ENCODE data around the gene ADAMTS17.
A peak's percentile ranks its signal among the peaks of the same experiment; 100 is the strongest.

ADAMTS17 gene, protein sequence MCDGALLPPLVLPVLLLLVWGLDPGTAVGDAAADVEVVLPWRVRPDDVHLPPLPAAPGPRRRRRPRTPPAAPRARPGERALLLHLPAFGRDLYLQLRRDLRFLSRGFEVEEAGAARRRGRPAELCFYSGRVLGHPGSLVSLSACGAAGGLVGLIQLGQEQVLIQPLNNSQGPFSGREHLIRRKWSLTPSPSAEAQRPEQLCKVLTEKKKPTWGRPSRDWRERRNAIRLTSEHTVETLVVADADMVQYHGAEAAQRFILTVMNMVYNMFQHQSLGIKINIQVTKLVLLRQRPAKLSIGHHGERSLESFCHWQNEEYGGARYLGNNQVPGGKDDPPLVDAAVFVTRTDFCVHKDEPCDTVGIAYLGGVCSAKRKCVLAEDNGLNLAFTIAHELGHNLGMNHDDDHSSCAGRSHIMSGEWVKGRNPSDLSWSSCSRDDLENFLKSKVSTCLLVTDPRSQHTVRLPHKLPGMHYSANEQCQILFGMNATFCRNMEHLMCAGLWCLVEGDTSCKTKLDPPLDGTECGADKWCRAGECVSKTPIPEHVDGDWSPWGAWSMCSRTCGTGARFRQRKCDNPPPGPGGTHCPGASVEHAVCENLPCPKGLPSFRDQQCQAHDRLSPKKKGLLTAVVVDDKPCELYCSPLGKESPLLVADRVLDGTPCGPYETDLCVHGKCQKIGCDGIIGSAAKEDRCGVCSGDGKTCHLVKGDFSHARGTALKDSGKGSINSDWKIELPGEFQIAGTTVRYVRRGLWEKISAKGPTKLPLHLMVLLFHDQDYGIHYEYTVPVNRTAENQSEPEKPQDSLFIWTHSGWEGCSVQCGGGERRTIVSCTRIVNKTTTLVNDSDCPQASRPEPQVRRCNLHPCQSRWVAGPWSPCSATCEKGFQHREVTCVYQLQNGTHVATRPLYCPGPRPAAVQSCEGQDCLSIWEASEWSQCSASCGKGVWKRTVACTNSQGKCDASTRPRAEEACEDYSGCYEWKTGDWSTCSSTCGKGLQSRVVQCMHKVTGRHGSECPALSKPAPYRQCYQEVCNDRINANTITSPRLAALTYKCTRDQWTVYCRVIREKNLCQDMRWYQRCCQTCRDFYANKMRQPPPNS

DNA sequence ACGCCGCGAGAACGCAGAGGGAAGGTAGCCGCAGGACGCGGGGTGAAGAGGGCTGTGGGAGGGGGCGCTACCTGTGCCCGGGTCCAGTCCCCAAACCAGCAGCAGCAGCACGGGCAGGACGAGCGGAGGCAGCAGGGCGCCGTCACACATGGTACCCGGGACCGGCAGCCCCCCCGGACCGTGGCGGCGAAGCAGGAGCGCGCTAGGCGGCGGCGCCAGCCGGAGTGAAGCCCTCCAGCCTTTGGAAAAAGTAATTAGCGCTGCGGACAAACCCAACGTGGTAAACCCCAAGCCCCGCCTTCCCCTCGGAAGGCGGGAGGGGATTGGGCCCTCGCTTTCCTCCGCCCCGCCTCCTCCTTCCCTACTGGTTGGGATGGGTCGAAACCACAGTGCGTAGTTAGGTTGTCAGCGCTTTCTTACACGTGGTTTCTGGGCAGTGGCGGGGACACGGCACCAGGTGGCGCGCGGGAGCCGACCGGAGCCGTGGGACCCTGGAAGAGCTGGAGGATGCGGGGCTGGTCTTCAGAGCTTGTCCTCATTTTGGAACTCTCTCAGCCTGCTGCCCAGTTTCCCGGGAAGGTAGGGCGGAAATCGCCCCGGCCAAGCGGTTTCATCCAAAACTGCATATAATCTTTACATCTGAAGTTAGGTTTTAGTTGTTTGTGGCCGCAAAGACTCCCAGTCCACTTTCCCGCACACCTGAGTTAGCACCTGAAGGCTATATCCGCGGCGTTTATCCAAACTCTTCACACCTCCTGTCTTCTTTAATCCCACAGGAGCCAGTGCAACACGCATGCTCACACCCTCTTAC, at the start of gene ADAMTS17:
Gene ADAMTS17, minus strand, starts transcription at position 226 of the 811 bp plus-strand sequence. Its CDS starts 76 bp downstream, at position 150.
- in situ Hi-C loops (cut with MboI; ENCODE audit: low sequenced_read_pairs, unreplicated experiment), result loop anchor here (25.0 kb wide), 1 partner anchor 670 kb away; no protein-coding TSS in a partner anchor
- peak; percentile 74 for DNase-seq (ENCODE audit: low spot score)

DNA sequence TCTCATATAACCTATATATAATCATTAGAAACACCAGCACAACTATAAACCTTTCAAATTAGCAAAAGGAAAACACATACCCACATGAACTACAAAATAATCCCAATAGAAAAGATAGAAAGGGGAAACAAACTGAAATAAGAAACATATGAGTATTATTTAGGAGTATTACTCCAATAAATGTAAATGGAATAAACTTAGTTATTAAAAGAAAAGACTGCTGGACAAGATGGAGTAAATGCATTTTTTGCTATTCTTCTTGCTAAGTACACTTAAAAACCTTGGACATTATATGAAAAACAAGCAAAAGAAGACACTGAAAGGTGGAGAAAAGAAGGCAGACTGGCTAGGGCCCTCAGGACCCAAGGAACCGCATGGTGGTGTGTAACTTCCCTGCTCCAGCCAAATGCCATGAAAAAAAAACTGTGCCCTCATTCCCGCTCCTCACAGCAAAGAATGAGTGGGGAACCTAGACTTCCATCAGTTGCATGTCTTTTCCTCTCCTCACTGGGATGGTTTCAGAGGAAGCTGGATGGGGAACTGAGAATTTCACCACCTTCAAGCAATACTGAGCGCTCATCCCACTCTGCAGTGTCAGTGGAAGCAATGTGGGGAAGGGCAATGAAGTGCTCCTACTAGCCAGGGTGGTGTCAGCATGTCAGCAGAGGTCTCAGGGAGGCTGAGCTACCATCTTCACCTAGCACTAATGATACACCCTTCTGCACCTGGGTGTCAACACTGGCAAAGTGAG, 43.7 kb upstream of the ADAMTS17 start:
- in situ Hi-C loops (cut with MboI; ENCODE audit: low sequenced_read_pairs, unreplicated experiment), result no loop called here
- no peak for DNase-seq (ENCODE audit: low spot score)
- TF ChIP-seq, protein P1, sequence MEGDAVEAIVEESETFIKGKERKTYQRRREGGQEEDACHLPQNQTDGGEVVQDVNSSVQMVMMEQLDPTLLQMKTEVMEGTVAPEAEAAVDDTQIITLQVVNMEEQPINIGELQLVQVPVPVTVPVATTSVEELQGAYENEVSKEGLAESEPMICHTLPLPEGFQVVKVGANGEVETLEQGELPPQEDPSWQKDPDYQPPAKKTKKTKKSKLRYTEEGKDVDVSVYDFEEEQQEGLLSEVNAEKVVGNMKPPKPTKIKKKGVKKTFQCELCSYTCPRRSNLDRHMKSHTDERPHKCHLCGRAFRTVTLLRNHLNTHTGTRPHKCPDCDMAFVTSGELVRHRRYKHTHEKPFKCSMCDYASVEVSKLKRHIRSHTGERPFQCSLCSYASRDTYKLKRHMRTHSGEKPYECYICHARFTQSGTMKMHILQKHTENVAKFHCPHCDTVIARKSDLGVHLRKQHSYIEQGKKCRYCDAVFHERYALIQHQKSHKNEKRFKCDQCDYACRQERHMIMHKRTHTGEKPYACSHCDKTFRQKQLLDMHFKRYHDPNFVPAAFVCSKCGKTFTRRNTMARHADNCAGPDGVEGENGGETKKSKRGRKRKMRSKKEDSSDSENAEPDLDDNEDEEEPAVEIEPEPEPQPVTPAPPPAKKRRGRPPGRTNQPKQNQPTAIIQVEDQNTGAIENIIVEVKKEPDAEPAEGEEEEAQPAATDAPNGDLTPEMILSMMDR (IDR thresholded peaks at IDR 0.05; ENCODE audit: borderline replicate concordance, control extremely low read depth, extremely low read depth, insufficient read depth, missing control alignments), result no peak

More for the DNA sequence above, at the start of gene ADAMTS17:
- TF ChIP-seq, protein P1 (IDR thresholded peaks at IDR 0.05; ENCODE audit: borderline replicate concordance, control extremely low read depth, extremely low read depth, insufficient read depth, missing control alignments), result peak; percentile 73

DNA sequence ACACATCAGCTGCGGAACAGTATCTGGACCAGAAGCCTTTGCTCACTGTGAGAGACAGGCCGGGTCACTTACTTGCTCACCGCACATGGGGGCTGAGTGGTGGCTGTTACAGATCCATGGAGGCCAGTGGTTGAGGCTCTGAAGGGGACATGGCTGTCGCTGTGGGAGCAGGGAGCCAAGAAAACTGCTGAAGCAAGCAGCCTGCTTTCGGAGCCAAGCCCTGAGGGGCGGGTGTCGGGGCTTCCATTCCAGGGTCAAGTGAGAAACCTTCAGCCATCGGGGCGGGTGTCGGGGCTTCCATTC, 42.3 kb upstream of the ADAMTS17 start:
- DNase-seq (ENCODE audit: low spot score), result no peak
- TF ChIP-seq, protein P1 (IDR thresholded peaks at IDR 0.05; ENCODE audit: borderline replicate concordance, control extremely low read depth, extremely low read depth, insufficient read depth, missing control alignments), result no peak
- in situ Hi-C loops (cut with MboI; ENCODE audit: low sequenced_read_pairs, unreplicated experiment), result no loop called here

DNA sequence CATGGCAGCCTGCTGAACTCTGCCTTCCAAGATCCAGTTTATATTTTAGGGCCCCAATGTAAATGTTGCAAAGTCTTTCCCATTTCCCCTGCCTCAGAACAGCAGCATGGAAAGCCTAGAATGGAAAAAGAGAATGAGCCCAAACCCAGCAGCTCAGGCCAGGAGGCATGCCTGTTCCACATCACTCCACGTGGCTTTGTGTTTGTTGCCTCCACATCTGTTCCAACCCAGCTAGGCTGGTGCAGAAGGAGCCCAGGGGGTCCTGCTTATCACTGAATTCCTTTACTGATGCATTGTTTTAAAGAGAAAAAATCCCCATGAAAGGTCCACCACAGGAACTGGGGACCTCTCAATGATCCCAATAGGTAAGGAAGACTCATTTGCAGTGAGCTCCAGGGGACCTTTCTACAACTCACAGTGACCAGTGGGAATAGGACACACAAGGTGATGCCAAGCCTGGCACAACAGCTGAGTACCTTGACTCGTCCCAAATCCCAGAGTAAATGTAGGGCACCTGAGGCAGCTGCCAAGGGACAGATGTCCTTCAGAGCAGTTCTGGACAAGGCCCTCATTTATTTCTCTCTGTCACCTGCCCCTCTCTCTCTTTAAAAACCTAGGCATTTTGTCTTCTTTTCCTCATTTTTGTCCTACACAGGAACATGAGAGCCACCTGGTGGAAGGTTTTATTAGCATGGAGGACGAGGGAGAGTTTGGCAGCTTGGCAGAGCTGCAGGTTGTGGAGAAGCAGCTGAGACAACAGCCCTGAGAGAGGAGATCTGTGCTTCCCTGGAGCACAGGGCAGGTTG, 41.7 kb upstream of the ADAMTS17 start:
- no peak for DNase-seq (ENCODE audit: low spot score)
- TF ChIP-seq, protein P1 (IDR thresholded peaks at IDR 0.05; ENCODE audit: borderline replicate concordance, control extremely low read depth, extremely low read depth, insufficient read depth, missing control alignments), result no peak
- in situ Hi-C loops (cut with MboI; ENCODE audit: low sequenced_read_pairs, unreplicated experiment), result no loop called here

DNA sequence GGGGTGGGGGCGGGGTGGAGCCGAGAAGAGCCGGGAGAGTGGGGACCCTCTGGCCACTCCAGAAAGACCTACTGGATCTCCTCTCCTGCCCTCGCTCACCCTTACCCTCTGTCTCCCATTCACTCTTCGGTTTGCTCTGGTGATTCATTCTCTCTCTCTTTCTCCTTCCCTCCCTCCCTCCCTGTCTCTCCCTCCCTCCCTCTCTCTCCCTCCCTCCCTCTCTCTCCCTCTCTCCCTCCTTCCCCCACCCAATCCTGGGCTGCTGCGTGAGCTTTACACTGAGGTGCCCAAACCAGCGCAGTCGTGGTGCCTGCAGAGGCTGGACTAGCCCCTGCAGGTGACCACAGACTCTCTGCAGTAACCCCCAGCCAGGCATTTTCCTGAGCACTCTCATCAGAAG, 32.2 kb upstream of the ADAMTS17 start:
- in situ Hi-C loops (cut with MboI; ENCODE audit: low sequenced_read_pairs, unreplicated experiment), result no loop called here
- DNase-seq (ENCODE audit: low spot score), result no peak
- TF ChIP-seq, protein P1 (IDR thresholded peaks at IDR 0.05; ENCODE audit: borderline replicate concordance, control extremely low read depth, extremely low read depth, insufficient read depth, missing control alignments), result no peak

Data from GM13976 (cell line).